HG02678 (cell line): Measurements from ENCODE around the gene KCNMA1.

Experiments
- ATAC-seq: cut with Tn5 transposase; IDR thresholded peaks from one replicate; pipeline ENCODE4 v1.9.1; 2021; ENCODE audit warnings: mild to moderate bottlenecking, moderate library complexity; ENCODE audit not compliant: unreplicated experiment

Gene KCNMA1

DNA sequence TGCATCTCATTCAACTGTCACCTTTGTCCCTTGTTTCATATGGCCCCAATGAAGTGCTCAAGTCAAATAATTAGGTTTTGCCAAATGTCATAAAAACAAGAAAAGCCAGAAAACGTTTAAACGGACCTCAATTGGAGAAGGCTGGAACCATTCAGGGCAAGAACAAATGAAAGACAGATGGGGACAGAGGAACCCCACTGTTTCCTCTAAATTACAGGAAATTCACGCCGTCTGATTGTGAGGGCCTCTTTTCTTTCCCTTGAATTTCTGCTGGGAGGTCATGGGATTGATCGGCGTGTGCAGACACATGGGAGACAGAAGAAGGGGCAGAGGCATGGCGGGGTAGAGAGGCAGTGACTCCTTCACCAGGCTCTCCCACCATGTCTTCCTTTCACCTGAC, 656.4 kb downstream of the KCNMA1 start:
- ATAC-seq = no peak

DNA sequence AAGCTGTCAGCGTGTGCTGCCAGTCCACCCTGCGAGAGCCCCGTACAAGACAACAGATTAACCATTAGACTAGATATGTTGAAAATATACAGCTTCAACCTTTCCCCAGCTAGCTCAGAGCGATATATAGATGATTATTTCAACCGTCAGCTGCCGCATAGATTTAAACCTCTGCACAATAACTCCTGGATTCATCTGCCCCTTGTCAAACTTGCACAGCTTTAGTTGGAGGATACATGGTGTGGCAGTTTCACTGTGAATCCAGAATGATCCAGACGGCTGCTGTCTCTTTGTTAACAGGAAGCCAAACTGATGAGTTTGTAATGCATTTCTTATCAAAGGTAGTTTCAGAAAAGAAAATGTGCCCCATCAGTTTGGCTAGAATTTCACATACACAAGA, 659.7 kb downstream of the KCNMA1 start:
- ATAC-seq = no peak

DNA sequence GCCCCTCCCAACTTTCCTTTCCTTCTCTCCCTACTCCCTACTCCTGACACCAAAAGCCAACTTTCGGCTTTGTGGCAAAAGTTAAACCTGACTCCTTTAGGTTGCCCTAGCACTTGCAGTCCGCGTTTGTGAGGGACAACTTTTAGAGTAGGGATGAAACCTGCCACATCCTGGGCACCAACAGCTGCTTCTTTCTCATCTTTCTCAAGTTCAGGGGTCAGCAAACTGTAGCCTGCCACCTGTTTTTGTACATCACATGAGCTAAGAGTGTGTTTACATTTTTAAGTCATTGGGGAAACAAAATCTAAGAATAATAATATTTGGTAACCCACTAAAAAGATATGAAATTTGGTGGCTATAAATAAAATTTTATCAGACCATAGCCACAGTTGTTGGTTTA, 660.6 kb downstream of the KCNMA1 start:
- no peak for ATAC-seq

DNA sequence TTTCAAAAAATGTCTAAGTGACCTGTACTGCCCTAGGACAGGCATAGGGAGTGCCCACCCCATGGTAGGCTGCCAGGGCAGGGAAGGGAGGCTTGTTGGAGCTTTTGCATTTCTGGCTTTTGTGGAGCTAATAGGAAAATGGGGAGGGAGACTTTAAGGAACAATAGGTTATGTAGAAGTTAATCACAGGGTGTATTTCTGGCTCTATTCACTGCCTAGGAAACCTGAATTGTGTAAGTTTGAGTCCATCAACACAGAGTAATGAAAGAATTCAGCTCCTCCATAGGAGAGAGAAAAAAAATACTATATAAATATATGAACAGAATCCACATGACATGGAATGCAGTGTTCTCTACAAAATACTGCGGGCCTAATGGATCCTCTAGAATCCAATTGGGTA, 661.5 kb downstream of the KCNMA1 start:
- ATAC-seq = no peak

DNA sequence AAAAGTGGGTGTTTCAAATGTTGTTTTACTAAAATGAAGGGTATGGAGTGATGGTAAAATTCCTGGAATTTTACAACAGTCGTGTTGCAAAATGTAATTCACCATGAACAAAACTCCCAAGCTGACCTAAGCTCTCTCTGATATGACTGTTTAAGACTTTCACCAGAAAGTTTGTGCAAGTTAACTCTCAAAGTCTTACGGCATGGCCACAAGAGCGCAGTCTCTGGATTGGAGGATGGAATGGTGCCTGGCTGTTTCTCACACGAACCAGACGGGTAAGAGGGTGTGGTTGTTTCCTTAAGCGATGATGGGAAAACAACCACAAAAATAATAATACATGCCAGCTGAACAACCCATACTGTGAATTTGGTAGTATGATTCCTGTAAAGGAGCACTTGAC, 662.5 kb downstream of the KCNMA1 start:
- ATAC-seq = no peak

DNA sequence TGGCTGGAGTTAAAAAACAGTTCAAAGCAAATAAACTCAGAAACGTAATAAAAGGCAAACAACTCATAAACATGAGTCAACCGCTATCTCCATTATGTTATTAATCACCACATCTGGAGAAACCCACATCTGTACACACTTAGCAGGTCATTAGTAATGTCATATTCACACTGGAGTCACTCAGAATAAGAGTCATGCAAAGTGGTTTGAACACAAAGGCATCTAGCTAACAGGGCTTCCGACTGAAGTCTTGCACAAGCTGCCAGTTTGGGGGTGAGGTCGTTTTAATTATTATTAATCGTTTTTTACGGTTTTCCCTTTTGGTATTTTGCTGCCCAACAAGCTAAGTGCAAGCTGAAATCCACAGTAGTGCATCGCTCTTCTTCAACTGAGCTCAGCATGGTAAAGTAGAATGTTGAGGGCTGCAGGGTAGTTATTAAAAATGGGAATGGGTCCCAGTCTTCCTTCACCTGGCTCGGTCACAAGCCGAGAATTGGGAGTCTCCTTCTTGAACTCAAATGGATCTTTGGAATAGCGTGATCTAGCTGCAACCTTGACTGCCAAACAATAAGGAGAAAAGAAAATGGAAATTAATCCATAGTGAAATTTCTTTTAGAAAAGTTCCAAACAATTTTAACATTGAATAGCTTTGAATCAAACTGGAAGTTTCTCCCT, 663.5 kb downstream of the KCNMA1 start:
- ATAC-seq = no peak

DNA sequence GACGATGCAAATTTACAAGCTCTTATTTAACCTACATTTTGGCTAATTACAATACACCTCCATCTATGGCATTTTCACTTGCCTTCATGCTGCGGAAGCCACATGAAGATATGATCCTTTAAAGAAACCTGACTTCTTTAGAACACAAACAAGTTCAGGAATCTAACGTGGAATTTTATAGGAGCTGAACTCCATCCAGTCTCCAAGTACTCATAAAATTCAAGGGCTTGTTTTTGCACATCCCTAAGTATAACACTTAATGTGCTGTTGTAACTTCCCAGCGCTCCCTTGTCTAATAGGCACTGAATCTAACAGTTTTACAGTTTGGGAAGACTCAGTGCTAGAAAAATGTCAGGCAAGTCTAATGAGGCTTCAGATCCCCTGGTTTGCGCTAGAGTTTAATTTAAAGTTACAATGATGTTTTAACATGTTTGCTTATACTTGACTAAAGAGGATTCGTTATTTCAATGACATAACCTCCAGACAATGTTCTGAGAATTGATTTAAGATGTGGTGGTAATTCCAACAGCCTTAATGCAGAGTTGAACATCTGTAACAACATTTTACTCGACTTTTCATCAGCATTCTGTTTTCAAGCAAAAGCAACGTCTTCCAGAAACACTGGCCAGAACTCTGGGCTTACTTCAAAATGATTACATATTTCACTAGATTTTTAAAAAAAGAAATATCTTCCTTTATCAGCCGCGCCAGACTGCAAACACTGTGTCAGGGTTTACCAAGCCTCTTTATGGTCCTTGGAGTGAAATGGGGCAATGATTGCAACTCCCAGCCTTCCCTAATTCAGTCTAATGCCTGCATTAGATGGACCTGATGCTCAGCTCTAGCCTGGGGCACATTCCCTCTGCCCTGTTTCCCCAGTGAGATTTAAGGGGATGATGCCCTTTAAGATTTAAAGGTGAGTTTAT, 664.3 kb downstream of the KCNMA1 start:
- ATAC-seq = no peak

DNA sequence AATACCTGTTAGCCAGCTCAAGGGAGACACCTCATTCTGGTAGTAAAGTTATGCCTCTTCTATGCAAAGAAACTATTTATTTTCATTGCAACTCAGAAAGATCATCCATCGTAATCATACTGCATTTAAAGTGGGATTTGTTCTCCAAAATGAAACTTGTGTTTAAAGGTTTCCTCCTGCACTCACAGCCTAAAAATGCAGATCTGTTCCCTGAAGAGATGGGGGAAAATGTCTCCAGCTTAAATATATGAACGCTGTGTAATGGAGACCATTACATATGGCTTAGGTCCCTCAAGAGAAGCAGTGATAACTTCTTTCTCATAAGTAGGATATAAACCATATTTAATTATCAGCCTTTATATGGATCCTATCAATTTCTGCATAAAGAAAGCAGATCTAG, 665.1 kb downstream of the KCNMA1 start:
- no peak for ATAC-seq

DNA sequence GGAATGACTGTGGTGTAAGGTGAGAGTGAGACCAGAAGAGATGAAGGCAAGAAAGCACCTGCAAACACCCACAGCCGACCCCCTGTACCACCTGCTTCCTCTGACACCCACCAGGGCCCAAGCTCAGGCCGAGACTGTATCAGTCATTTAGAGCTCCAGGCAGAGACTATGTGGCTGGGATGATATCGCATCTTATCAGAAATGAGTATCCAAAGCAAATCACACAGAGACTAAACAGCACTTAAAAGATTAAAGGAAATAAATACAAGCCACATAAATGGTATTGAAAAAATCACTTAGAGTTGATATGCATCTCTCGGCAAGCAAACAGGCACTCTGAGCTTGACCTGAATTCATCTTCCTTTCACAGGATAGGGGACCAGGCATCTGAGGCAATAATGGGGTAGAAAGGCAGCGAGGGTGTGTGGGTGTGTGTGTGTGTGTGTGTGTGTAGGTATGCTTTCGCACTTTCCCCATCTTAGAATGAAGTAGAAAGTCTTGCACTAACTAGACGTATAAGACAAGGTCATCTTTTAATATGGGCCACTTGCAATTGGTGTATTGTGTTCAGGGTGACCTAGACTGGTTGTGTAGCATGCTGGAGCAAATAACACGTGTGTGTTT, 665.9 kb downstream of the KCNMA1 start:
- no peak for ATAC-seq

DNA sequence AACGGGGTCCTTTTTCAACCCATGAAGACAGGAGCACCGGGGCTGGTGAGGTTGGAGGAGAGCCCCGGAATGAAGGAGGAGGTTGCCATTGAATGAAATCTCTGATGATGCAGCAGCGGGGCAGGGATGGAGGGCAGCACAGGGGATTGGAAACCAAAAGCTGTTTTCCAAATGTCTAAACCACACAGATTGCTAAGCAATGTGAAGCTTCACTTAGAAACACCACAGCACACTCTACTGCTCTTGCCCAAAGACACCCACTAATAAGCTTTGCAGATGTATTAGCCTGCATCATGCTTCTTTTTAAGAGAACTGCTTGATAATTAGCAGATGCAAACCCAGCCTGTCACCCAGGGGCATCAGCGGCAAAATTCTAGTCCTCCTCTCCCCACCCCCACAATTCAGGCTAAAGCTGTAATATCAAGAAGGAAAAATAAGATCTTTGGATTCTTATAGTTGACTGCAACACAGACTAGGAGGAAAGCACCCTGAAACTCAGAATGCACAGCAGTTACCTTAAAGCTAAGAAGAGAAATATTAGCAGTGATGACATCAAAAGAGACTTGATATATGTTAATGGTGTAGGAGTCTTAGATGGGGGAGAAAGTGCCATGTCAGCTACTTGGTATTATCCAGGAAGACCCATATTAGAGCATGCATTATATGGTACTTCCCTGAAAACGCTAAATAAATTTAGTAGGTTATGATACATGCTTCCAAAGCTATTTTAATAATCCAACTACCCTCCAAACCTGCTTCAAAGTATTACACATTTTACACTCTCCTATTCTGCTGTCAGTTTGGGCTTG, 666.7 kb downstream of the KCNMA1 start:
- no peak for ATAC-seq

DNA sequence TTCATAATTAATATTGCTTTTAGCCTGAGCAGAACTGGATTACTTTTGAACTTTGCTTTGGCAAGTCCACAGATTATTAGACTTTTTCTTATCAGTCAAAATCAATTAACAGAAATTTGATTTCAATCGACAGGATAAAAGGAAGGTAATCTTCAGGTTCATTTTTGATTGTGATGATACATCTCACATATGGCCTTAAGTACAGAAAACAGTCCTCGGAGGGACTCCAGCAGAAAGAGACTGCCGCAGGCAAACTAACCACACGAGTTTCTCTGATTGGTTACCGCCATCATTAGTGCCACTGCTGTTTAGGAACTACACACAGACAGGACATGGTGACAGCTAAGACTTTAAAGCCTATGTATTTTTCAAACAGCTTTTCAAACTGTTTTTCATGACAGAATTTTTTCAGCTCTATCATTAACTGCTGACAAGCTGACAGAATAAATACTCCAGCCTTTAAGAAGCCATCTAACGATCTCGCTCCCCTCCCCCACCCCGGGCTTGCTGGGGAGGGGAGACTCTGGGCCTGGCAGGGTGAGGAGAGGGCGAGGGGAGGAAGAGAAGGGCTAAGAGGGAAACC, 668.2 kb downstream of the KCNMA1 start:
- ATAC-seq = no peak

DNA sequence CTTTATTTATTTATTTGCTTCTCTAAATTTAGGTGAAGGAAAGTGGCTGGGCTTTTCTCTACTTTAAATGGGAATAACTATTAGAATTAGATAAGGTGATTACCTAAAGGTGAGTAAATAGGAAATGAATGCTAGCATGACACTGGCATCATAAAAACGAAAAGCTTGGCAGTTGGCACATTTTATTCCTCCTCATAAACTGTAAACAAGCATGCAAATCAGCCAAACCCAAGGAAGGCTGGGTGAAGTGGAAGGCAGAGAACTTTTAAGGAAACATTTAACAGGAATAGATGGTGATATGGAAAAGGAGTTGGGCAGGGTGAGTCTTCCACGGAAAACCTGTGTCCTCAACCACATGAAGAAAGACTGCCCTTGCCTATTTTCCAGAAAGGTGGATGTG, 669.1 kb downstream of the KCNMA1 start:
- ATAC-seq = no peak

DNA sequence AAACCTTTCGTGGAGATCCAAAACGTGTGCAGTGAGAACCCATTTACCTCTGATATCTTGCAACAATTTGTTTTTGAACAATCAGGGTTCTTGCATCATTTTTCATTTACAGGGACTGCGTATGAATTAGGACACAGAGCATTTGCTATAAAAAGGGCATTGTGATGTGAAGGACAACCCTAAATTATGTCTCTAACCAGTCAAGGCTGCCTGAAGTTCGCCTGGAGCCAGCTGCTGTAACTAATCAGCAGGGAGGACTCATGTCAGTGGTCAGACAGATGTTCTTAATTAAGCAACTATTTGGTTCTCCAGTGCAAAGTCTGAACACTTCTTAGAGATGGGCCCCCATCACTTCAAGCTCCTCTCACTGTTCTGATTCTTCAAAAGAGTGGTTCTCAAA, 674.8 kb downstream of the KCNMA1 start:
- ATAC-seq = no peak

DNA sequence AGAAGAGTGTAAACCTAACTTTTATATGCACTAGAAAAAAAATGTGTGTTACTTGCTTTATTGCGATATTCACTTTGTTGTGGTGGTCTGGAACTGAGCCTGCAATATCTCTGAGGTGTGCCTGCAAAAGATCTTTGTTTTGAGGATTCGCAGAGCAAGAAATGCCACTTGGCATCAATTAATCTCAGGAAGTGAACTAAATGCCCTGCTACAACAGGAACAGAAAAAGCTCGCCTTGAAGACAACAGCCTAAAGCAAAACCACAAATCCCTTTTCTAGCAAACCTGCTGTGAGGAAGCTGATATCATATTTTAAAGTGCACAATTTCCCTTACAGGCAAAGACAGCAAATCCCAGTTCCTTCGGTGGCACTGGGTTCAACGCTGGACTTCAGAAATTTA, 675.8 kb downstream of the KCNMA1 start:
- no peak for ATAC-seq

DNA sequence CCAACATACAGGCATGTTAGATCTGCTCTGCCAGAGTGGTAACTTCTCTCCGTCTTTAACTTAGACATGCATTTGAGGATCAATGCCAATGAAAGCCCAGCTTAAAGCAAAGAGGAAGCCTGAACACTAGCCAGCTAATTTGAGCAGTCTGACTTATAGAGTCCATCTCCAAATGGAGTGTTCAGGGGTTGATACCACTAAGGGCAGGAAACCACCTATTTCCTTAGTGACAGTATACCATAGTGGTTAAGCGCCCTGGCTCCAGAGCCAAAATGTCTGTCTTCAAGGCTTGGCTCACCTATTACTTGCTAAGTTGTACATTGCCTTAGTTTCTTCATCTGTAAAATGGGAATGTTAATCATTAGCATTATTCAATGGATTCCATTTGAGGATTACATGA, 678.5 kb downstream of the KCNMA1 start:
- no peak for ATAC-seq

DNA sequence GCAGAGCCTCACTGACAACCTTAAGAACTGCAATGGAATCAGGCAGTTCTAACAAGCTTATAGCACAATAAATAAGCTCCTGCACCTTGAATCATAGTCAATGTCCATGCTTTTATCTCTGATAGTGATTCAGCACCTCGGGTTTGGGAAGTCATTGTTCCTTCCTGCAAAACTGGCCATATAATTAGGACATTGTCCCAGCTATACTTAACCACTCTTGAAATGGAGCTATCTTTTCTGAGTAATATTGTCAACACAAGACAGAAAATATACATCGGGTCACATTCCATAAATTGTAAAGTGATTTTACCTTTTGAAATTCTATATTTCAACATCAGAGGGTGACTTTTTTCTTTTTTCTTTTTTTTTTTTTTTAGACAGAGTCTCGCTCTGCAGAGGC, 682.8 kb downstream of the KCNMA1 start:
- ATAC-seq = no peak

DNA sequence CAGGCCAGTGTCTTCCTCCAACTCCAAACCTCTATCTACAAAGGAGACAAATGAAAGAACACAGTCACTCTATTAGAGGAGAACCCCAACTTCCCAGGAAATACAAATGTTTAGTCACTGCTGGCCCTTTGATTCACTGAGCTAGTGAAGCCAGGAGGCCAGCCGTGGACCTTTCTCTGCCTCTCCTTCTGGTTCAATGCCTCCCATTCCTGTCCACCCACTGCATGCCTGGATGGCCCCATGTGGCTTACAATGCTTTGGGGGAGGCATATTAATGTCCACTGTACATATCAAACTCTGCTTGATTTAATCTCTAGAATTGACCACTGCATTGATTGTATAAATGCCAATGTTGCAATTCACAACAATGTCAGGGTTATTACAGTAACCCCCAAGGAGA, 687.3 kb downstream of the KCNMA1 start:
- ATAC-seq = no peak

DNA sequence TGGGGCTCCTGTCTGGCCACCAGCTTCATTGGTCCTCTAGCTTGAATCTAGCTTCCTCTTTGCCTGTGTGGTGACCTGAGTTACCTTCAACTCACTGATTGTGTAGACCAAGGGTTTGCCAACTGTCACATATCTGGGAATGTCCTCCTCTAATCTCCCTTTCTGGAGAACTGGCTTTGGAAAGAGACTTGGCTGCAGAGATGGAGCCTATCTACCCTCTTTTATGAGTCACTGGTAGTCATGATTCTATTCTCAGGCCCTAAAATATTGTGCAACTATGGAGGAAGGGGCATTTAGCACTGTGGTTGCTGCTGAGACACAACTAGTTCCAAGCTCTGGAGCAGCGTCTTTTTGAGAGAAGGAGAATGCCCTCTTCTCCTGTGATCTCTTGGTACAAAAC, 691.3 kb downstream of the KCNMA1 start:
- no peak for ATAC-seq

DNA sequence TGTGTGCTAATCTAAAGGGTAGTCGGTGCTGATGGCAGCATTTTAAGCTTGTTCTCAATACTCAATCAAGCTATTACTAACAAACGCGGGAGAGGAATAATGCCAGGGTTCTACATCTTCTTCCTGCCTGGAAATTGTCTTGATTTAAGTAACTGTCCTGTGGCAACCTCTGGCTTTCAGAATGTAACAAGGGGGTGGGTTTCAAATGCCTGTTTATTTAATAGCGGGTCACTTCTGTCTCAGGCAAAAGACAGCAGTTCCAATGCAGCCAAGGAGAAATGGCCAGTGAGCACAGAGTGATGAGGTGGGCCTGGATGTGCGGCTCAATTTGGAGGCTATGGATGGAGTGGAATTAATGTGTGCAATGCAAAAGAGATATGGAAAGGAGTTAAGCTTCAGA, 692.4 kb downstream of the KCNMA1 start:
- ATAC-seq = no peak

DNA sequence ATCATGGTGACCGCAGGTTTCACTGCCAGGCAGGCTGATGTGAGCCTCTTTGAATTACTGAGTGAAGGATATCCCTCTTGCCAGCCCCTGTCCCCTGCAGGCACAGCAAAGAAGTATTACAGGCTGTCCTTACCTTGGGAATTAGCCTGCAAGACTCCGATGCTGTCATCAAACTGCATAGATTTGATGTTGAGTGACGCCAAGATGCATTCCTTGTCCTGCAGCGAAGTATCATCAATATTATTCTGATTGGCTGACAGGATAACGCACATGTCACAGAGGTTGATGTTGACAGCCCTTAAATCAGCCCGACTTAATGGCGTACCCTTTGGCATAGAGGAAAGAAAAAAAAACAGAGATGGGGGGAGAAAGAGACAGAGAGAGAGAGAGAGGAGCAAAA, 693.0 kb downstream of the KCNMA1 start:
- ATAC-seq = no peak
